ENCODE results near the gene PLD1.

DNA sequence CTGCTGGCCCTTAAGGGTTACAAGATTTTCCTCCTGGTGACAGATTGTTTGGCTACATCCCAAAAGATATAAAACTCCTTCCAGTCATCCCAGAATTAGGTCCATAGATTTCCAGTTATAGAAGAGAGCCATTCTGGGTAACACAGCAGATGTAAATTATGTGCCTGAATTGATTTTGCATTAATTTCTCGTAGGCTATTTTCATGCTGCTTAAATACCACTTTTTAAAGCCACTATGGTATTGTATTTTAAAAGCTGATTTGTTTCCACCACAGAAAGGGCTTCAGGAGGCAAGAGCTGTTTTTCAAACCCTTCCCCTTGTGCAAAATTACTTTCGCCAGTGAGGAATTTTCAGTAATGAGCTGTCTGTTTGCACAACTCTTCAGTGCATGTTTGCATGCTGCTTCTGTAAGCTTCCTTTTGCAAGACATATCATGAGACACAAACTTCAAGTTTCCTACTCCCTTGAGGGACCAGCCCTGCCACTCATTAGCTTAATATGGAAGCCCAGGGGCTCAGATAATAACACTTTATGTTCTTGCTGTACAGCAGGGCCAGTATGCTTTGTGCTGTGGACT lies 244.7 kb downstream of the PLD1 start:
- TF ChIP-seq, protein P1, sequence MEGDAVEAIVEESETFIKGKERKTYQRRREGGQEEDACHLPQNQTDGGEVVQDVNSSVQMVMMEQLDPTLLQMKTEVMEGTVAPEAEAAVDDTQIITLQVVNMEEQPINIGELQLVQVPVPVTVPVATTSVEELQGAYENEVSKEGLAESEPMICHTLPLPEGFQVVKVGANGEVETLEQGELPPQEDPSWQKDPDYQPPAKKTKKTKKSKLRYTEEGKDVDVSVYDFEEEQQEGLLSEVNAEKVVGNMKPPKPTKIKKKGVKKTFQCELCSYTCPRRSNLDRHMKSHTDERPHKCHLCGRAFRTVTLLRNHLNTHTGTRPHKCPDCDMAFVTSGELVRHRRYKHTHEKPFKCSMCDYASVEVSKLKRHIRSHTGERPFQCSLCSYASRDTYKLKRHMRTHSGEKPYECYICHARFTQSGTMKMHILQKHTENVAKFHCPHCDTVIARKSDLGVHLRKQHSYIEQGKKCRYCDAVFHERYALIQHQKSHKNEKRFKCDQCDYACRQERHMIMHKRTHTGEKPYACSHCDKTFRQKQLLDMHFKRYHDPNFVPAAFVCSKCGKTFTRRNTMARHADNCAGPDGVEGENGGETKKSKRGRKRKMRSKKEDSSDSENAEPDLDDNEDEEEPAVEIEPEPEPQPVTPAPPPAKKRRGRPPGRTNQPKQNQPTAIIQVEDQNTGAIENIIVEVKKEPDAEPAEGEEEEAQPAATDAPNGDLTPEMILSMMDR (IDR thresholded peaks at IDR 0.05): no peak
- TF ChIP-seq POLR2A (IDR thresholded peaks at IDR 0.05): no peak

Measured in right lobe of liver (tissue), 4 donors.